ENCODE results near the gene TNFSF13B. TPM values are rescaled to one million over a fixed set of nuclear protein-coding genes. Genes with fewer than 3 reads are reported as not detected.

TNFSF13B gene
- total RNA-seq, 6 donors from 2014 or later, result 14.0 to 34.6 (median 19.7) TPM

DNA sequence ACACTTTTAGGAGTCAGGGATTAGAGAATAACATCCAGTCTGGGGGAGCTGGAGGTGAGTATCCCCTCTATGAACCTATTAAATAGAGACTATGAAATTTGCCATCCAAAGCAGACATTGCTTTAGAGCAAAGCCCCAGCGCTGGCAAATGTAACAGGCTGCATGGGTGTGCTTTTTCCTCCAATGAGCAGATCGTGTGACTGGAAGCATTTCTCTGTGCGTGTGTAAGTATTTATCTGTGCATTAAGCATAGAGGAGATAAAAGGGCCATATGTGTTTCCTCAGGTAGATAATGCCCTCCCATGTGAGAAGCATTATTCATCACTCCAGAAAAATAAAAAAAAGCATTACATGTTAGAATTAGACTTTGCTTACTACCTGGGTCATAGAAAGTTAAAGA, 924 bp downstream of the TNFSF13B start:
- peak overlapping the region; percentile 73 to 89 (median 84) for H3K27ac ChIP-seq
- no peaks in the 10 kb centered on the region for H3K9me3 ChIP-seq
- 37 to 54% methylated on average over 3 of the region's 3 CpGs for WGBS, 2 donors
- no peaks in the 10 kb centered on the region for H3K36me3 ChIP-seq
- DNase-seq, result peak in 1 of 2 donors; percentile 21
- peak overlapping the region; percentile 36 to 55 (median 42) for H3K4me3 ChIP-seq
- no peaks in the 10 kb centered on the region for H3K27me3 ChIP-seq
- H3K4me1 ChIP-seq, result peaks cover 21 to 29% (median 25%) of the 10 kb centered on the region in 4 donors
- no peak for TF ChIP-seq EP300 (IDR thresholded peaks at IDR 0.05)
- TF ChIP-seq POLR2A (IDR thresholded peaks at IDR 0.05), result no peak
- TF ChIP-seq POLR2AphosphoS5 (IDR thresholded peaks at IDR 0.05), result no peak
- TF ChIP-seq, protein P1, sequence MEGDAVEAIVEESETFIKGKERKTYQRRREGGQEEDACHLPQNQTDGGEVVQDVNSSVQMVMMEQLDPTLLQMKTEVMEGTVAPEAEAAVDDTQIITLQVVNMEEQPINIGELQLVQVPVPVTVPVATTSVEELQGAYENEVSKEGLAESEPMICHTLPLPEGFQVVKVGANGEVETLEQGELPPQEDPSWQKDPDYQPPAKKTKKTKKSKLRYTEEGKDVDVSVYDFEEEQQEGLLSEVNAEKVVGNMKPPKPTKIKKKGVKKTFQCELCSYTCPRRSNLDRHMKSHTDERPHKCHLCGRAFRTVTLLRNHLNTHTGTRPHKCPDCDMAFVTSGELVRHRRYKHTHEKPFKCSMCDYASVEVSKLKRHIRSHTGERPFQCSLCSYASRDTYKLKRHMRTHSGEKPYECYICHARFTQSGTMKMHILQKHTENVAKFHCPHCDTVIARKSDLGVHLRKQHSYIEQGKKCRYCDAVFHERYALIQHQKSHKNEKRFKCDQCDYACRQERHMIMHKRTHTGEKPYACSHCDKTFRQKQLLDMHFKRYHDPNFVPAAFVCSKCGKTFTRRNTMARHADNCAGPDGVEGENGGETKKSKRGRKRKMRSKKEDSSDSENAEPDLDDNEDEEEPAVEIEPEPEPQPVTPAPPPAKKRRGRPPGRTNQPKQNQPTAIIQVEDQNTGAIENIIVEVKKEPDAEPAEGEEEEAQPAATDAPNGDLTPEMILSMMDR (IDR thresholded peaks at IDR 0.05), result no peak
- ATAC-seq (ENCODE audit: low FRiP score in 2 of 2), result peak in 1 of 2 donors; percentile 26

GRCh38 chr13:108272333-108272732, 2.8 kb downstream of the TNFSF13B start:
- Histone ChIP-seq H3K27me3 (no peaks in the 10 kb centered on the region), H3K27ac (no peak overlapping the region), H3K9me3 (no peaks in the 10 kb centered on the region), H3K4me1 (peaks cover 24 to 29% (median 27%) of the 10 kb centered on the region in 4 donors), H3K4me3 (no peak overlapping the region), H3K36me3 (no peaks in the 10 kb centered on the region)
- DNase-seq (no peak), ATAC-seq (ENCODE audit: low FRiP score in 2 of 2) (no peak)
- TF ChIP-seq, protein P1 (IDR thresholded peaks at IDR 0.05), result no peak
- no peak for TF ChIP-seq POLR2AphosphoS5 (IDR thresholded peaks at IDR 0.05)
- no peak for TF ChIP-seq EP300 (IDR thresholded peaks at IDR 0.05)
- TF ChIP-seq POLR2A (IDR thresholded peaks at IDR 0.05), result no peak

DNA sequence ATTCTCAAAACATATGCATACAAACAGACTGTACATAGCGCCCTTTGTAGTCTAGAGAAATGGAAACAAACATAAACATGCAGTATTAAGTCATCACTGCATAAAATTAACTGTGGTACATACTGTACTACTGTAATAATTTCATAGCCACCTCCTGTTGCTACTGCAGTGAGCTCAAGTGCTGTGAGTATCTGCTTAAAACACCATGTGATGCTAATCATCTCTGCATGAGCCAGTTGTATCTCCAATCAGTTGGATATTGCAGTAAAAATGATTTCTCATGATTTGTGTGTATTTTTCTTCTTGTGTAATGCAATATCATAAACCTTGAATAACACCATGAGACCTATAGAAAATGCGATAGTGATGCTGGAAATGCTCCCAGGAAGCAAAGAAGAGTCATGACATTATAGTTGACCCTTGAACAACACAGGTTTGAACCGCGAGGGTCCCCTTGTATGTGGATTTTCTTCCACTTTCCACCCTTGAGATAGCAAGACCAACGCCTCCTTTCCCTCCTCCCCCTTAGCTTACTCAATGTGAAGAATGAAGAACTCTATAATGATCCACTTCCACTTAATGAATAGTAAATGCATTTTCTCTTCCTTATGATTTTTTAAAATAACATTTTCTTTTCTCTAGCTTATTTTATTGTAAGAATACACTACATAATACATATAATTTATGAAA, 4.1 kb downstream of the TNFSF13B start:
- ATAC-seq (ENCODE audit: low FRiP score in 2 of 2) (no peak), DNase-seq (no peak)
- no peak overlapping the region for H3K4me3 ChIP-seq
- no peaks in the 10 kb centered on the region for H3K27me3 ChIP-seq
- H3K27ac ChIP-seq, result no peak overlapping the region
- no peak for TF ChIP-seq POLR2AphosphoS5 (IDR thresholded peaks at IDR 0.05)
- TF ChIP-seq POLR2A (IDR thresholded peaks at IDR 0.05), result no peak
- TF ChIP-seq EP300 (IDR thresholded peaks at IDR 0.05), result no peak
- TF ChIP-seq, protein P1 (IDR thresholded peaks at IDR 0.05), result no peak
- H3K4me1 ChIP-seq, result peaks cover 18 to 24% (median 22%) of the 10 kb centered on the region in 4 donors
- H3K36me3 ChIP-seq, result no peaks in the 10 kb centered on the region
- WGBS, 2 donors, result 82 to 84% methylated on average over 5 of the region's 5 CpGs
- no peaks in the 10 kb centered on the region for H3K9me3 ChIP-seq

DNA sequence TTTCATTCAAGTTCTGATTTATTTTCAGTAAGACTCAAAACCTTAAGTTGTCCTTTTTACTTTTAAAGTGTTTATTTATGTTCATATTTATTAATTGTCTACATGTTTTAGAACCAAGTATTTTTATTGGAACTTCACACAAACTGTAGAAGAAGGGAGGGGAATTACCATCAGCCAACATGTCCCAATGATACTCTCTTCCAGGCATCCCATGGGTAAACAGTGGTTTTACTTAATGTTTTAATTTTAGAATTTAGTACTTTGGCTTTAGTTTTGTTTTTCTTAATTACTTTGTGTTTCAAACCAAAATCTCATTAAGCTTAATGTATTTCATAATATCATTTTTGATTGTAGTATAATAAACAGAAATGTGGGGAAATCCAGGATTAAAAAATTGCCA, 5.2 kb downstream of the TNFSF13B start:
- no peak overlapping the region for H3K4me3 ChIP-seq
- no peak for DNase-seq
- ATAC-seq (ENCODE audit: low FRiP score in 2 of 2), result no peak

More for the DNA sequence above, 5.2 kb downstream of the TNFSF13B start:
- Histone ChIP-seq H3K27me3 (no peaks in the 10 kb centered on the region), H3K27ac (no peak overlapping the region), H3K4me1 (peaks cover 8 to 16% (median 12%) of the 10 kb centered on the region in 4 donors), H3K36me3 (no peaks in the 10 kb centered on the region), H3K9me3 (no peaks in the 10 kb centered on the region)
- TF ChIP-seq POLR2A (IDR thresholded peaks at IDR 0.05), result no peak
- no peak for TF ChIP-seq EP300 (IDR thresholded peaks at IDR 0.05)
- no peak for TF ChIP-seq POLR2AphosphoS5 (IDR thresholded peaks at IDR 0.05)
- TF ChIP-seq, protein P1 (IDR thresholded peaks at IDR 0.05), result no peak
